ENCODE measurements around the gene EQTN. TPM values are rescaled to one million over a fixed set of nuclear protein-coding genes. Genes with fewer than 3 reads are reported as not detected.

The EQTN gene
- not detected in 2 replicates for total RNA-seq

DNA sequence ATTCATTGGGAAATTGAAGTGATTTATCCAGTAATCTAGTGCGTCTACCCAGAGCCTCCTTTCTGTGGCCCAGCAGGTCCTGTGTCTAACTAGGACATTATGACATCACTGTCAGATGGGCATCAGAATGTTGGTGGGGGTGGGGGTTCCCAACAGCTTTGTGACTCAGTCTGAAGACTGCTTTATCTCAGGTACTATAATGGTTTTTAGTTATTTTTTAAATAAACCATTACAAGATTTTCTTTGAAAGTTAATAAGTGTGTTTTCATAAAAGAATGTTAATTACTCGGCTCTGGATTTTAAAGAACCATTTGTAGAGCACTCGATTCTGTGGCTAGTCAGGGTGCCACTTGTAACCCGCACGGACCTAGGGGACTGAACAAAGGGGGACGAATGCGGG, at the start of gene EQTN:
Gene EQTN (minus strand): TSS at position 101 of the 400 bp plus-strand sequence. CDS start 95 bp downstream, at position 6.

Other genes starting within 250 kb of the EQTN start
- gene TEK, start 187.9 kb downstream of the EQTN start, total RNA-seq, result 88.0 and 110 TPM in 2 replicates
- not detected in 2 replicates for gene IFNK, start 227.1 kb upstream of the EQTN start, total RNA-seq
- gene MOB3B, start 232.7 kb upstream of the EQTN start, total RNA-seq, result not detected in 2 replicates